CD14-positive monocyte (primary cell): ENCODE results near the gene TRPC4AP. TPM values are rescaled to one million over a fixed set of nuclear protein-coding genes. Genes with fewer than 3 reads are reported as not detected.

Experiments used
- DNase-seq, 3 donors: peaks; one replicate each; pipeline ENCODE4 v3.0.0-alpha.2; 2011 to 2022
- H2AFZ ChIP-seq: 2 replicates; pipeline ENCODE4 v1.6.0; 2012; ENCODE audit warnings: mild to moderate bottlenecking, low read depth, low read length, inconsistent platforms; ENCODE audit not compliant: insufficient read depth, poor library complexity, severe bottlenecking
- H3K27ac ChIP-seq, 2 donors: 1 replicate in 1 of 2; 2 replicates in 1 of 2; pipeline ENCODE4 v1.5.1; 2012 to 2013; ENCODE audit warnings: low read length in 2 of 2, control low read depth in 1 of 2, inconsistent platforms in 1 of 2, low read depth in 1 of 2, mild to moderate bottlenecking in 1 of 2
- H3K27me3 ChIP-seq, 2 donors: one replicate each; pipeline versions ENCODE4 v1.6.0 to v1.6.1; 2011 to 2013; ENCODE audit warnings: low read length in 2 of 2; ENCODE audit not compliant: control insufficient read depth in 2 of 2, insufficient read depth in 2 of 2
- H3K36me3 ChIP-seq, 2 donors: replicated peaks in 1 of 2; 1 replicate in 1 of 2; 2 replicates in 1 of 2; pipeline versions ENCODE4 v1.5.1 to v1.6.1; 2012 to 2013; ENCODE audit warnings: low read length in 2 of 2, control low read depth in 1 of 2, inconsistent platforms in 1 of 2, mild to moderate bottlenecking in 1 of 2; ENCODE audit not compliant: insufficient read depth in 2 of 2, control insufficient read depth in 1 of 2
- H3K4me1 ChIP-seq, 2 donors: 1 replicate in 1 of 2; 2 replicates in 1 of 2; pipeline versions ENCODE4 v1.5.1 to v1.6.1; 2012 to 2013; ENCODE audit warnings: low read length in 2 of 2, control low read depth in 1 of 2, inconsistent platforms in 1 of 2, mild to moderate bottlenecking in 1 of 2, moderate library complexity in 1 of 2; ENCODE audit not compliant: insufficient read depth in 2 of 2, control insufficient read depth in 1 of 2
- H3K4me2 ChIP-seq: replicated peaks from 2 replicates; pipeline ENCODE3; 2012; ENCODE audit warnings: low read length, moderate library complexity, mild to moderate bottlenecking; ENCODE audit not compliant: poor library complexity, severe bottlenecking; ENCODE audit errors: extremely low read depth
- H3K4me3 ChIP-seq, 3 experiments: fragments of 200-600 bp in 1 of 3; sonication (generic) in 1 of 3; replicated peaks in 1 of 3; 1 replicate in 2 of 3; 2 replicates in 1 of 3; pipeline ENCODE4 v1.5.1; 2011 to 2013; ENCODE audit warnings: low read length in 3 of 3, mild to moderate bottlenecking in 3 of 3, control low read depth in 2 of 3, low read depth in 2 of 3, inconsistent platforms in 1 of 3, moderate library complexity in 1 of 3
- H3K79me2 ChIP-seq: 2 replicates; pipeline ENCODE4 v1.6.0; 2012; ENCODE audit warnings: mild to moderate bottlenecking, control low read depth, inconsistent platforms, low read length, moderate library complexity; ENCODE audit not compliant: insufficient read depth
- H3K9ac ChIP-seq: 2 replicates; pipeline ENCODE4 v1.6.0; 2017; ENCODE audit warnings: low read length, mild to moderate bottlenecking; ENCODE audit not compliant: insufficient read depth, poor library complexity, severe bottlenecking
- H3K9me3 ChIP-seq, 2 donors: replicated peaks in 1 of 2; 1 replicate in 1 of 2; 2 replicates in 1 of 2; pipeline versions ENCODE4 v1.5.1 to v1.6.1; 2012 to 2013; ENCODE audit warnings: low read length in 2 of 2, control low read depth in 1 of 2; ENCODE audit not compliant: control insufficient read depth in 1 of 2, insufficient read depth in 1 of 2
- H4K20me1 ChIP-seq: 2 replicates; pipeline ENCODE4 v1.6.0; 2012; ENCODE audit warnings: mild to moderate bottlenecking, low read length, control low read depth, moderate library complexity; ENCODE audit not compliant: insufficient read depth
- H3K27ac Mint-ChIP-seq, 7 donors: one replicate each; pipeline ENCODE4 v1.8.0; 2020; ENCODE audit warnings: mild to moderate bottlenecking in 7 of 7, mixed read lengths in 7 of 7, moderate library complexity in 6 of 7, inconsistent platforms in 2 of 7
- H3K27me3 Mint-ChIP-seq, 3 donors: one replicate each; pipeline ENCODE4 v1.8.0; 2021 to 2022; ENCODE audit warnings: low read depth in 3 of 3, mild to moderate bottlenecking in 3 of 3, mixed read lengths in 3 of 3, moderate library complexity in 3 of 3, inconsistent platforms in 1 of 3
- H3K36me3 Mint-ChIP-seq, 2 donors: one replicate each; pipeline ENCODE4 v1.8.0; 2020; ENCODE audit warnings: mixed read lengths in 2 of 2, inconsistent platforms in 1 of 2, mild to moderate bottlenecking in 1 of 2
- H3K4me1 Mint-ChIP-seq: one replicate; pipeline ENCODE4 v1.8.0; 2020; ENCODE audit warnings: mild to moderate bottlenecking, mixed read lengths
- H3K4me3 Mint-ChIP-seq, 2 donors: one replicate each; pipeline ENCODE4 v1.8.0; 2020; ENCODE audit warnings: mild to moderate bottlenecking in 2 of 2, mixed read lengths in 2 of 2, moderate library complexity in 1 of 2
- H3K9me3 Mint-ChIP-seq, 7 donors: one replicate each; pipeline ENCODE4 v1.8.0; 2020 to 2022; ENCODE audit warnings: mixed read lengths in 7 of 7, mild to moderate bottlenecking in 6 of 7, moderate library complexity in 6 of 7, inconsistent platforms in 2 of 7
- WGBS: methylation state at CpG from one replicate; pipeline ENCODE4 v1.1.5; 2013; ENCODE audit warnings: missing lambda C conversion rate; ENCODE audit not compliant: insufficient coverage; 5-methylcytosine and 5-hydroxymethylcytosine counted together
- intact Hi-C, 2 donors: fragments of 100-400 bp; cut with micrococcal nuclease; formaldehyde crosslinking; loops; one replicate each; pipeline versions ENCODE4 v1.15.0 to v1.15.1; 2023
- polyA plus RNA-seq, 3 donors: library from polyadenylated mRNA; depleted of rRNA in 1 of 3; unstranded in 2 of 3; stranded (reverse) in 1 of 3; fragments of 300-500 nt in 2 of 3; fragments of >200 nt in 1 of 3; fragmentation: Illumina TruSeq in 2 of 3; gene quantifications; 1 replicate in 2 of 3; 2 replicates in 1 of 3; pipeline ENCODE4 v1.2.3, GENCODE V29; 2012 to 2021
- TF ChIP-seq, protein P1 (sequence below): fragments of 200-600 bp; IDR thresholded peaks from one replicate; pipeline ENCODE4 v1.8.0; 2022; ENCODE audit warnings: antibody characterized with exemption, mild to moderate bottlenecking

TRPC4AP gene
- polyA plus RNA-seq, 3 donors, result 80.8 to 98.4 (median 88.6) TPM

DNA sequence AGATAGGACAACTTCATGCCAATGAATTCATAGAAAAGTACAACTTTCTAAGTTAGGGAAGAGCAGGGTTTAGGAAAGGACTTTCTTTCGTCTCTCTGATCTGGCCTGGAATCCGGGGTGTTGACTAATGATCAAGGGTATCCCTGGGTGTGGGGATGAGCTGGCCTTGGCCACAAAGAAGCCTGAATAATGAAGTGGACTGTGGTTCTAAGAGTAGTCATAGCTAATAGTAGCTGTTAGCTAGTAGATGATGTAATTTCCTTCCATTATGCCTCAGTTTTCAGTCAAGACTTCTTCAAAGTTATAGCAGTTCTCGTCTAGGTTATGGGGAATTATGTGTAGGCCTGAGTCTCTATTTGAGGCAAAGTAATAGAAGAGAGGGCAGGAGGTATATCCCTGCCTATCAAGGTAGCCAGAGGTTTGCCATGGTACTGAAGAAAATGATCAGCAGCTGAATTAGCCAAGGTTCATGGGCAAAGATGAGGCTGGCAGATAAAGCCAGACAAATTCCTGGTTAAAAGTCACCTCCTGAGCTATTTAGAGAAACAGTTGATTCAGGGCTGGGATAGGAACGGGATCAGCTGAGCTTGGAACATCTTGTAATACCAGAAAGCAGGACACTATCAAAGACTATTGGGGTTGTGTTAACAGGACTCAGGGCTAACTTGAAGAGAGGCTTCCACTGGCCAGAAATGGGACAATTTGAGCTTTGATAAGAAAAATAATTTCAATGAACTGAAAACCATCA lies 18.7 kb upstream of the TRPC4AP start:
- H3K27me3 ChIP-seq, result no peaks in the 10 kb centered on the region
- intact Hi-C loops, result no loop called here
- peak overlapping the region in 1 of 2 donors; percentile 7 for H3K27ac ChIP-seq
- 83% methylated on average over 3 of the region's 4 CpGs for WGBS
- TF ChIP-seq, protein P1, sequence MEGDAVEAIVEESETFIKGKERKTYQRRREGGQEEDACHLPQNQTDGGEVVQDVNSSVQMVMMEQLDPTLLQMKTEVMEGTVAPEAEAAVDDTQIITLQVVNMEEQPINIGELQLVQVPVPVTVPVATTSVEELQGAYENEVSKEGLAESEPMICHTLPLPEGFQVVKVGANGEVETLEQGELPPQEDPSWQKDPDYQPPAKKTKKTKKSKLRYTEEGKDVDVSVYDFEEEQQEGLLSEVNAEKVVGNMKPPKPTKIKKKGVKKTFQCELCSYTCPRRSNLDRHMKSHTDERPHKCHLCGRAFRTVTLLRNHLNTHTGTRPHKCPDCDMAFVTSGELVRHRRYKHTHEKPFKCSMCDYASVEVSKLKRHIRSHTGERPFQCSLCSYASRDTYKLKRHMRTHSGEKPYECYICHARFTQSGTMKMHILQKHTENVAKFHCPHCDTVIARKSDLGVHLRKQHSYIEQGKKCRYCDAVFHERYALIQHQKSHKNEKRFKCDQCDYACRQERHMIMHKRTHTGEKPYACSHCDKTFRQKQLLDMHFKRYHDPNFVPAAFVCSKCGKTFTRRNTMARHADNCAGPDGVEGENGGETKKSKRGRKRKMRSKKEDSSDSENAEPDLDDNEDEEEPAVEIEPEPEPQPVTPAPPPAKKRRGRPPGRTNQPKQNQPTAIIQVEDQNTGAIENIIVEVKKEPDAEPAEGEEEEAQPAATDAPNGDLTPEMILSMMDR, result no peak
- H3K4me2 ChIP-seq, result no peak overlapping the region
- no peak overlapping the region for H2AFZ ChIP-seq
- H3K36me3 ChIP-seq, result peaks cover 24 to 31% of the 10 kb centered on the region in 2 donors
- Mint-ChIP-seq H3K36me3 (peaks cover 49 to 67% of the 10 kb centered on the region in 2 donors), H3K4me1 (peaks cover 11% of the 10 kb centered on the region), H3K9me3 (no peaks in the 10 kb centered on the region), H3K27me3 (peaks cover 0 to 3% (median 0%) of the 10 kb centered on the region in 3 donors), H3K4me3 (no peak overlapping the region), H3K27ac (peak overlapping the region in 2 of 7 donors; percentile 48 to 50)
- H3K79me2 ChIP-seq, result no peaks in the 10 kb centered on the region
- no peaks in the 10 kb centered on the region for H3K9me3 ChIP-seq
- peaks cover 3% of the 10 kb centered on the region for H4K20me1 ChIP-seq
- DNase-seq, result peak in 1 of 3 donors; percentile 11
- no peaks in the 10 kb centered on the region for H3K4me1 ChIP-seq
- H3K9ac ChIP-seq, result no peak overlapping the region
- H3K4me3 ChIP-seq, result no peak overlapping the region

DNA sequence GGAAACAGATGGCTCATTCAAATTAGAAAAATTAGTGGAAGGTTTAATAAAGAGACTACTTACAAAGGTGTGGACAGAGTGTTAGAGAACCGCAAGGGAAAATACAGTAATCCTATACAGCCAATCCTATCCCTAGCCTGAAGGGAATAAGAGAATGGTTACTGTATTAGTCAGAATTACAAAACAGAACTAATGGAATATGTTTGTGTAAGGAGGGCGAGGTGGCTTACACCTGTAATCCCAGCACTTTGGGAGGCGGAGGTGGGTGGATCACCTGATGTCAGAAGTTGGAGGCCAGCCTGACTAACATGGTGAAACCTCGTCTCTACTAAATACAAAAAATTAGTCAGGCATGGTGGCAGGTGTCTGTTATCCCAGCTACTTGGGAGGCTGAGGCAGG lies 16.3 kb upstream of the TRPC4AP start:
- no peak overlapping the region for H3K27ac Mint-ChIP-seq
- H3K36me3 ChIP-seq, result peaks cover 5 to 9% of the 10 kb centered on the region in 2 donors
- H3K4me1 ChIP-seq, result no peaks in the 10 kb centered on the region
- TF ChIP-seq, protein P1, result no peak
- no peaks in the 10 kb centered on the region for H4K20me1 ChIP-seq
- H3K9me3 Mint-ChIP-seq, result no peaks in the 10 kb centered on the region
- H3K36me3 Mint-ChIP-seq, result peaks cover 27 to 44% of the 10 kb centered on the region in 2 donors
- DNase-seq, result no peak
- intact Hi-C loops, result no loop called here
- H3K4me2 ChIP-seq, result no peak overlapping the region
- H3K9ac ChIP-seq, result no peak overlapping the region
- no peak overlapping the region for H3K27ac ChIP-seq
- no peaks in the 10 kb centered on the region for H3K27me3 Mint-ChIP-seq
- no peak overlapping the region for H3K4me3 Mint-ChIP-seq
- H3K9me3 ChIP-seq, result no peaks in the 10 kb centered on the region
- no peaks in the 10 kb centered on the region for H3K79me2 ChIP-seq
- WGBS, result no CpG with 5 or more reads among the region's 4 CpGs
- no peak overlapping the region for H3K4me3 ChIP-seq
- H2AFZ ChIP-seq, result no peak overlapping the region
- peaks cover 15% of the 10 kb centered on the region for H3K4me1 Mint-ChIP-seq
- H3K27me3 ChIP-seq, result no peaks in the 10 kb centered on the region
